K562 (cell line): Measurements from ENCODE around the gene KIF17.

Experiments used
- EGR1 ChIP-seq: fragments of 450-650 bp; conservative IDR thresholded peaks from 2 replicates; pipeline ENCODE4 v1.6.1; 2017; ENCODE audit warnings: mild to moderate bottlenecking
- MLX ChIP-seq, 2 experiments: fragments of 450-650 bp in 1 of 2; sonication (generic) in 1 of 2; formaldehyde crosslinking; conservative IDR thresholded peaks; 2 replicates each; pipeline versions ENCODE4 v1.4.0 to v1.8.1; 2020 to 2022; ENCODE audit warnings: mild to moderate bottlenecking in 1 of 2, missing genetic modification reagents in 1 of 2
- RAD21 ChIP-seq, 2 experiments: fragments of 250-450 bp in 1 of 2; fragments of 450-650 bp in 1 of 2; sonication (Bioruptor Pico) in 1 of 2; formaldehyde crosslinking in 1 of 2; IDR thresholded peaks in 1 of 2; conservative IDR thresholded peaks in 1 of 2; 2 replicates each; pipeline versions ENCODE4 v1.4.0 to v1.8.0; 2020 to 2022; ENCODE audit warnings: mild to moderate bottlenecking in 2 of 2, moderate library complexity in 1 of 2

GRCh38 chr1:20683614-20684013 is 34.2 kb downstream of the KIF17 start:
- TF ChIP-seq MLX (CRISPR knock-in tag; conservative IDR thresholded peaks at IDR 0.05): no peak
- TF ChIP-seq RAD21 (CRISPR knock-in tag; conservative IDR thresholded peaks at IDR 0.05 in 1 of 2, IDR thresholded peaks at IDR 0.05 in 1 of 2): no peak
- no peak for TF ChIP-seq EGR1
